PFSK-1 (cell line): ENCODE data around the gene ATG7.

Experiments used
- TAF1 ChIP-seq: IDR thresholded peaks from 2 replicates; pipeline ENCODE4 v1.6.1; 2012; ENCODE audit warnings: low read length, control low read depth, borderline replicate concordance; ENCODE audit not compliant: insufficient read depth
- TF ChIP-seq, protein P1 (sequence below), 2 experiments: IDR thresholded peaks; 2 replicates each; pipeline versions ENCODE4 v1.6.1 to v1.8.0; 2011 to 2012; ENCODE audit warnings: low read depth in 2 of 2, low read length in 2 of 2, control low read depth in 1 of 2, inconsistent platforms in 1 of 2, mild to moderate bottlenecking in 1 of 2, moderate library complexity in 1 of 2; ENCODE audit not compliant: insufficient read depth in 1 of 2

DNA sequence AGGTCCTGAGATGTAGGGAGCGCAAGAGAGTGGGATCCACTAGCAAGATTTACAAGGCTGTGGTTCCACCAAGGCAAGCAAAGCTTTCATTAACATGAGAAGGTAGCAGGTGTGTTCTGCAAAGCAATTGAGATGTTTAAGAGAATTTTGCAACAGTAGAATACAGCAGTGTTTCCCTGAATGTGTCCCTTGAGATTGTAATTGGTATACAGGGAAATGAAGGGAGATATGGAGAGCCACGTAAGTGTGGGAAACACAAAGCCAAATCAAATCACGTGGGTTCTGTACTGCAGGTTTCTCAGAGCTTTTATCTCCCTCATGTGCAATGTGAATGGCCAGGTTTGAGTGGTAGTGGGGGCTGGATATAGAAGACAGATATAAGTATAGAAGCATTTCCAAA lies 67.3 kb downstream of the ATG7 start:
- TF ChIP-seq TAF1: no peak
- TF ChIP-seq, protein P1, sequence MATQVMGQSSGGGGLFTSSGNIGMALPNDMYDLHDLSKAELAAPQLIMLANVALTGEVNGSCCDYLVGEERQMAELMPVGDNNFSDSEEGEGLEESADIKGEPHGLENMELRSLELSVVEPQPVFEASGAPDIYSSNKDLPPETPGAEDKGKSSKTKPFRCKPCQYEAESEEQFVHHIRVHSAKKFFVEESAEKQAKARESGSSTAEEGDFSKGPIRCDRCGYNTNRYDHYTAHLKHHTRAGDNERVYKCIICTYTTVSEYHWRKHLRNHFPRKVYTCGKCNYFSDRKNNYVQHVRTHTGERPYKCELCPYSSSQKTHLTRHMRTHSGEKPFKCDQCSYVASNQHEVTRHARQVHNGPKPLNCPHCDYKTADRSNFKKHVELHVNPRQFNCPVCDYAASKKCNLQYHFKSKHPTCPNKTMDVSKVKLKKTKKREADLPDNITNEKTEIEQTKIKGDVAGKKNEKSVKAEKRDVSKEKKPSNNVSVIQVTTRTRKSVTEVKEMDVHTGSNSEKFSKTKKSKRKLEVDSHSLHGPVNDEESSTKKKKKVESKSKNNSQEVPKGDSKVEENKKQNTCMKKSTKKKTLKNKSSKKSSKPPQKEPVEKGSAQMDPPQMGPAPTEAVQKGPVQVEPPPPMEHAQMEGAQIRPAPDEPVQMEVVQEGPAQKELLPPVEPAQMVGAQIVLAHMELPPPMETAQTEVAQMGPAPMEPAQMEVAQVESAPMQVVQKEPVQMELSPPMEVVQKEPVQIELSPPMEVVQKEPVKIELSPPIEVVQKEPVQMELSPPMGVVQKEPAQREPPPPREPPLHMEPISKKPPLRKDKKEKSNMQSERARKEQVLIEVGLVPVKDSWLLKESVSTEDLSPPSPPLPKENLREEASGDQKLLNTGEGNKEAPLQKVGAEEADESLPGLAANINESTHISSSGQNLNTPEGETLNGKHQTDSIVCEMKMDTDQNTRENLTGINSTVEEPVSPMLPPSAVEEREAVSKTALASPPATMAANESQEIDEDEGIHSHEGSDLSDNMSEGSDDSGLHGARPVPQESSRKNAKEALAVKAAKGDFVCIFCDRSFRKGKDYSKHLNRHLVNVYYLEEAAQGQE (IDR thresholded peaks at IDR 0.05; ENCODE audit: insufficient read depth in 1 of 2, low read depth in 2 of 2, low read length in 2 of 2): no peak
